Sigmoid colon (tissue), 7 donors: Measurements from ENCODE around the gene ZNF219. TPM values are rescaled to one million over a fixed set of nuclear protein-coding genes. Genes with fewer than 3 reads are reported as not detected.

ENCODE experiments used
- DNase-seq: peaks from one replicate; pipeline ENCODE4 v3.0.0-alpha.2; 2019
- H3K27ac ChIP-seq, 4 donors: fragments of 200-600 bp; sonication (generic); one replicate each; pipeline ENCODE4 v1.5.1; 2016 to 2019; ENCODE audit warnings: mild to moderate bottlenecking in 1 of 4
- H3K27me3 ChIP-seq, 3 donors: fragments of 200-600 bp; sonication (generic); one replicate each; pipeline ENCODE4 v1.5.1; 2019; ENCODE audit warnings: mild to moderate bottlenecking in 1 of 3
- H3K36me3 ChIP-seq, 4 donors: fragments of 200-600 bp; sonication (generic); one replicate each; pipeline ENCODE4 v1.5.1; 2016 to 2019
- H3K4me1 ChIP-seq, 4 donors: fragments of 200-600 bp; sonication (generic); one replicate each; pipeline ENCODE4 v1.5.1; 2017 to 2019
- H3K4me3 ChIP-seq, 4 donors: fragments of 200-600 bp; sonication (generic); one replicate each; pipeline ENCODE4 v1.5.1; 2017 to 2019; ENCODE audit warnings: mild to moderate bottlenecking in 2 of 4, moderate library complexity in 1 of 4
- H3K9me3 ChIP-seq, 4 donors: fragments of 200-600 bp in 3 of 4; sonication (generic) in 3 of 4; one replicate each; pipeline versions ENCODE4 v1.5.1 to v1.6.1; 2013 to 2019
- CTCF ChIP-seq, 4 experiments: fragments of 450-650 bp in 3 of 4; fragments of 200-600 bp in 1 of 4; IDR thresholded peaks; one replicate each; pipeline ENCODE4 v1.5.1; 2016 to 2019; ENCODE audit warnings: antibody characterized with exemption in 4 of 4, mild to moderate bottlenecking in 3 of 4, moderate library complexity in 2 of 4
- EP300 ChIP-seq, 4 donors: sonication (generic); formaldehyde crosslinking; IDR thresholded peaks; one replicate each; pipeline ENCODE4 v1.6.1; 2017; ENCODE audit warnings: antibody characterized with exemption in 4 of 4
- POLR2A ChIP-seq, 2 donors: fragments of 450-650 bp; IDR thresholded peaks; one replicate each; pipeline ENCODE4 v1.6.1; 2016; ENCODE audit warnings: antibody characterized with exemption in 2 of 2, mild to moderate bottlenecking in 2 of 2, moderate library complexity in 2 of 2
- POLR2AphosphoS5 ChIP-seq, 4 donors: sonication (generic); formaldehyde crosslinking; IDR thresholded peaks; one replicate each; pipeline ENCODE4 v1.6.1; 2017; ENCODE audit warnings: antibody characterized with exemption in 4 of 4
- WGBS, 2 donors: extraction: QIAGEN DNeasy Blood & Tissue Kit; methylation state at CpG; one replicate each; pipeline ENCODE4 v1.1.7; 2013; 5-methylcytosine and 5-hydroxymethylcytosine counted together
- intact Hi-C: fragments of 100-400 bp; cut with DNase I; formaldehyde crosslinking; loops from one replicate; pipeline ENCODE4 v1.15.1; 2023
- polyA plus RNA-seq, 3 donors: library from polyadenylated mRNA; stranded (reverse); fragments of 200-250 nt; gene quantifications; one replicate each; pipeline ENCODE4 v1.2.3, GENCODE V29; 2013
- total RNA-seq, 4 donors: library from RNA; depleted of rRNA; stranded (reverse); fragments of >200 nt; gene quantifications; one replicate each; pipeline ENCODE4 v1.1.0, GENCODE V29; 2016
- donor health status: healthy with polysubstance abuse.
- donor health status: Bipolar disorder and iron deficiency.
- donor health status: healthy.

The ZNF219 gene
- total and polyA plus RNA-seq, 7 donors = 27.6 to 89.7 (median 48.2) TPM

GRCh38 chr14:21093018-21093417 is 5.4 kb downstream of the ZNF219 start:
- Histone ChIP-seq H3K36me3 (peaks cover 0 to 52% (median 29%) of the 10 kb centered on the region in 4 donors), H3K27ac (peak overlapping the region in 2 of 4 donors; percentile 2 to 54), H3K27me3 (no peaks in the 10 kb centered on the region), H3K4me3 (no peak overlapping the region), H3K4me1 (peaks cover 0 to 52% (median 48%) of the 10 kb centered on the region in 4 donors), H3K9me3 (no peaks in the 10 kb centered on the region)
- no peak for DNase-seq
- intact Hi-C loops = loop anchor here (2.0 to 10.0 kb wide), 3 partner anchors 78 to 758 kb away; partner anchors contain the start of gene CCNB1IP1
- TF ChIP-seq EP300 (IDR thresholded peaks at IDR 0.05) (no peak), POLR2AphosphoS5 (IDR thresholded peaks at IDR 0.05) (no peak), CTCF (IDR thresholded peaks at IDR 0.05) (no peak), POLR2A (IDR thresholded peaks at IDR 0.05) (no peak)
- WGBS, 2 donors = 82 to 87% methylated on average over 36 of the region's 36 CpGs

GRCh38 chr14:21092273-21093011 is 6.0 kb downstream of the ZNF219 start:
- Histone ChIP-seq H3K36me3 (peaks cover 0 to 54% (median 29%) of the 10 kb centered on the region in 4 donors), H3K27me3 (no peaks in the 10 kb centered on the region), H3K9me3 (no peaks in the 10 kb centered on the region), H3K4me3 (no peak overlapping the region), H3K4me1 (peaks cover 0 to 50% (median 44%) of the 10 kb centered on the region in 4 donors), H3K27ac (peak overlapping the region; percentile 39 to 58 (median 56))
- TF ChIP-seq POLR2AphosphoS5 (IDR thresholded peaks at IDR 0.05) = peak in 3 of 4 donors; percentile 55 to 61 (median 59)
- TF ChIP-seq POLR2A (IDR thresholded peaks at IDR 0.05) = no peak
- peak; percentile 100 for TF ChIP-seq CTCF (IDR thresholded peaks at IDR 0.05)
- peak; percentile 91 for DNase-seq
- intact Hi-C loops = loop anchor here (1.0 to 10.0 kb wide), 5 partner anchors 12 to 758 kb away; partner anchors contain the start of gene CCNB1IP1
- whole genome bisulfite sequencing, 2 donors = 39 to 46% methylated on average over 59 of the region's 59 CpGs

- DNase-seq = no peak
- intact Hi-C loops = loop anchor here (1.0 to 10.0 kb wide), 5 partner anchors 12 to 757 kb away; partner anchors contain the start of gene CCNB1IP1
- no peak overlapping the region for H3K4me3 ChIP-seq
- H3K27me3 ChIP-seq = no peaks in the 10 kb centered on the region
- TF ChIP-seq EP300 (IDR thresholded peaks at IDR 0.05) (no peak), CTCF (IDR thresholded peaks at IDR 0.05) (no peak), POLR2AphosphoS5 (IDR thresholded peaks at IDR 0.05) (no peak), POLR2A (IDR thresholded peaks at IDR 0.05) (no peak)
- H3K4me1 ChIP-seq = peaks cover 0 to 50% (median 44%) of the 10 kb centered on the region in 4 donors
- WGBS, 2 donors = 88 to 92% methylated on average over 42 of the region's 42 CpGs
- H3K9me3 ChIP-seq = no peaks in the 10 kb centered on the region
- H3K36me3 ChIP-seq = peaks cover 0 to 55% (median 29%) of the 10 kb centered on the region in 4 donors
- peak overlapping the region; percentile 39 to 58 (median 56) for H3K27ac ChIP-seq
These were observed 6.6 kb downstream of the ZNF219 start for GRCh38 chr14:21091821-21092272.

- H3K27ac ChIP-seq = peak overlapping the region in 2 of 4 donors; percentile 9 to 57
- DNase-seq = no peak
- no peak for TF ChIP-seq CTCF (IDR thresholded peaks at IDR 0.05)
- no peak for TF ChIP-seq POLR2AphosphoS5 (IDR thresholded peaks at IDR 0.05)
- TF ChIP-seq POLR2A (IDR thresholded peaks at IDR 0.05) = no peak
- TF ChIP-seq EP300 (IDR thresholded peaks at IDR 0.05) = no peak
- 89 to 93% methylated on average over 45 of the region's 45 CpGs for WGBS, 2 donors
- no peaks in the 10 kb centered on the region for H3K9me3 ChIP-seq
- no peaks in the 10 kb centered on the region for H3K27me3 ChIP-seq
- intact Hi-C loops = loop anchor here (10.0 kb wide), 2 partner anchors 476 to 756 kb away; partner anchors contain the start of gene CCNB1IP1
- no peak overlapping the region for H3K4me3 ChIP-seq
- H3K4me1 ChIP-seq = peaks cover 0 to 42% (median 36%) of the 10 kb centered on the region in 4 donors
- H3K36me3 ChIP-seq = peaks cover 0 to 62% (median 29%) of the 10 kb centered on the region in 4 donors
These were observed 7.4 kb downstream of the ZNF219 start for GRCh38 chr14:21090940-21091663.
